Mucosa of rectum (tissue), 2 donors: Measurements from ENCODE around the gene VPS13D.
A peak's percentile ranks its signal among the peaks of the same experiment; 100 is the strongest.

Source experiments
- H3K27ac ChIP-seq, 2 donors: one replicate each; pipeline ENCODE4 v1.7.0; 2013; ENCODE audit warnings: inconsistent platforms in 2 of 2, low read depth in 2 of 2, low read length in 2 of 2
- H3K27me3 ChIP-seq, 2 donors: one replicate each; pipeline ENCODE4 v1.7.0; 2013; ENCODE audit warnings: low read length in 2 of 2; ENCODE audit not compliant: control insufficient read depth in 2 of 2, insufficient read depth in 2 of 2
- H3K36me3 ChIP-seq, 2 donors: one replicate each; pipeline ENCODE4 v1.7.0; 2013; ENCODE audit warnings: low read length in 2 of 2; ENCODE audit not compliant: control insufficient read depth in 2 of 2, insufficient read depth in 2 of 2
- H3K4me1 ChIP-seq, 2 donors: one replicate each; pipeline ENCODE4 v1.7.0; 2013; ENCODE audit warnings: low read length in 2 of 2, mild to moderate bottlenecking in 1 of 2; ENCODE audit not compliant: control insufficient read depth in 2 of 2, insufficient read depth in 2 of 2
- H3K4me3 ChIP-seq, 2 donors: one replicate each; pipeline ENCODE4 v1.7.0; 2013; ENCODE audit warnings: low read length in 2 of 2
- H3K9ac ChIP-seq, 2 donors: one replicate each; pipeline ENCODE4 v1.7.0; 2013; ENCODE audit warnings: low read length in 2 of 2, low read depth in 1 of 2, mild to moderate bottlenecking in 1 of 2
- H3K9me3 ChIP-seq, 2 donors: one replicate each; pipeline ENCODE4 v1.7.0; 2013; ENCODE audit warnings: low read length in 2 of 2; ENCODE audit not compliant: control insufficient read depth in 2 of 2
- donor health status: healthy.
- donor health status: Normal muscosa, but diverticular disease.

Gene VPS13D

GRCh38 chr1:12229835-12230548 lies at the start of gene VPS13D:
TSS of gene VPS13D (plus strand) at chr1:12230030. CDS start at chr1:12234267, 4,237 bp downstream.
- Histone ChIP-seq H3K27ac (peak within 1 kb of the TSS; percentile 84 to 89), H3K36me3 (peaks cover 5 to 8% of the 10 kb centered on the region in 2 donors), H3K27me3 (no peaks in the 10 kb centered on the region), H3K4me1 (peaks cover 8 to 10% of the 10 kb centered on the region in 2 donors), H3K9ac (peak within 1 kb of the TSS; percentile 79 to 95), H3K9me3 (no peaks in the 10 kb centered on the region), H3K4me3 (peak within 1 kb of the TSS; percentile 74 to 92)

GRCh38 chr1:12180315-12180714 lies 49.5 kb upstream of the VPS13D start:
- Histone ChIP-seq H3K4me3 (no peak overlapping the region), H3K4me1 (peaks cover 19 to 21% of the 10 kb centered on the region in 2 donors), H3K9ac (peak overlapping the region in 1 of 2 donors; percentile 34), H3K36me3 (no peaks in the 10 kb centered on the region), H3K9me3 (no peaks in the 10 kb centered on the region), H3K27me3 (no peaks in the 10 kb centered on the region), H3K27ac (peak overlapping the region; percentile 56 to 67)

- H3K9ac ChIP-seq: no peak overlapping the region
- H3K36me3 ChIP-seq: no peaks in the 10 kb centered on the region
- no peaks in the 10 kb centered on the region for H3K27me3 ChIP-seq
- H3K27ac ChIP-seq: peak overlapping the region; percentile 56 to 67
- H3K4me1 ChIP-seq: peaks cover 25 to 26% of the 10 kb centered on the region in 2 donors
- H3K4me3 ChIP-seq: no peak overlapping the region
- H3K9me3 ChIP-seq: no peaks in the 10 kb centered on the region
These were observed 48.9 kb upstream of the VPS13D start for GRCh38 chr1:12180903-12181302.

GRCh38 chr1:12181568-12181967 lies 48.3 kb upstream of the VPS13D start:
- H3K27ac ChIP-seq: peak overlapping the region in 1 of 2 donors; percentile 56
- no peak overlapping the region for H3K9ac ChIP-seq
- H3K4me1 ChIP-seq: peaks cover 27 to 32% of the 10 kb centered on the region in 2 donors

GRCh38 chr1:12182410-12182984 lies 47.3 kb upstream of the VPS13D start:
- H3K27me3 ChIP-seq: no peaks in the 10 kb centered on the region
- no peak overlapping the region for H3K9ac ChIP-seq
- H3K4me1 ChIP-seq: peaks cover 25 to 30% of the 10 kb centered on the region in 2 donors
- H3K9me3 ChIP-seq: no peaks in the 10 kb centered on the region
- H3K36me3 ChIP-seq: no peaks in the 10 kb centered on the region
- H3K27ac ChIP-seq: peak overlapping the region; percentile 5 to 44
- no peak overlapping the region for H3K4me3 ChIP-seq

More at GRCh38 chr1:12181568-12181967, 48.3 kb upstream of the VPS13D start:
- Histone ChIP-seq H3K27me3 (no peaks in the 10 kb centered on the region), H3K9me3 (no peaks in the 10 kb centered on the region), H3K36me3 (no peaks in the 10 kb centered on the region), H3K4me3 (no peak overlapping the region)

GRCh38 chr1:12183095-12183794 lies 46.6 kb upstream of the VPS13D start:
- Histone ChIP-seq H3K4me1 (peaks cover 20 to 28% of the 10 kb centered on the region in 2 donors), H3K9ac (no peak overlapping the region), H3K9me3 (no peaks in the 10 kb centered on the region), H3K27me3 (no peaks in the 10 kb centered on the region), H3K27ac (peak overlapping the region; percentile 76 to 81), H3K36me3 (no peaks in the 10 kb centered on the region), H3K4me3 (no peak overlapping the region)

GRCh38 chr1:12184008-12184681 lies 45.7 kb upstream of the VPS13D start:
- Histone ChIP-seq H3K36me3 (peaks cover 0 to 2% of the 10 kb centered on the region in 2 donors), H3K27ac (peak overlapping the region; percentile 76 to 81), H3K9ac (peak overlapping the region; percentile 24 to 38), H3K27me3 (no peaks in the 10 kb centered on the region), H3K9me3 (no peaks in the 10 kb centered on the region), H3K4me3 (peak overlapping the region in 1 of 2 donors; percentile 31), H3K4me1 (peaks cover 14 to 23% of the 10 kb centered on the region in 2 donors)

- Histone ChIP-seq H3K9ac (peak overlapping the region in 1 of 2 donors; percentile 38), H3K4me3 (no peak overlapping the region), H3K9me3 (no peaks in the 10 kb centered on the region), H3K36me3 (peaks cover 0 to 4% of the 10 kb centered on the region in 2 donors), H3K27ac (peak overlapping the region; percentile 76 to 81), H3K27me3 (no peaks in the 10 kb centered on the region), H3K4me1 (peaks cover 14 to 21% of the 10 kb centered on the region in 2 donors)
These were observed 44.6 kb upstream of the VPS13D start for GRCh38 chr1:12185036-12185917.
